ENCODE measurements around the gene FLT1. TPM values are rescaled to one million over a fixed set of nuclear protein-coding genes. Genes with fewer than 3 reads are reported as not detected.

Gene FLT1, protein sequence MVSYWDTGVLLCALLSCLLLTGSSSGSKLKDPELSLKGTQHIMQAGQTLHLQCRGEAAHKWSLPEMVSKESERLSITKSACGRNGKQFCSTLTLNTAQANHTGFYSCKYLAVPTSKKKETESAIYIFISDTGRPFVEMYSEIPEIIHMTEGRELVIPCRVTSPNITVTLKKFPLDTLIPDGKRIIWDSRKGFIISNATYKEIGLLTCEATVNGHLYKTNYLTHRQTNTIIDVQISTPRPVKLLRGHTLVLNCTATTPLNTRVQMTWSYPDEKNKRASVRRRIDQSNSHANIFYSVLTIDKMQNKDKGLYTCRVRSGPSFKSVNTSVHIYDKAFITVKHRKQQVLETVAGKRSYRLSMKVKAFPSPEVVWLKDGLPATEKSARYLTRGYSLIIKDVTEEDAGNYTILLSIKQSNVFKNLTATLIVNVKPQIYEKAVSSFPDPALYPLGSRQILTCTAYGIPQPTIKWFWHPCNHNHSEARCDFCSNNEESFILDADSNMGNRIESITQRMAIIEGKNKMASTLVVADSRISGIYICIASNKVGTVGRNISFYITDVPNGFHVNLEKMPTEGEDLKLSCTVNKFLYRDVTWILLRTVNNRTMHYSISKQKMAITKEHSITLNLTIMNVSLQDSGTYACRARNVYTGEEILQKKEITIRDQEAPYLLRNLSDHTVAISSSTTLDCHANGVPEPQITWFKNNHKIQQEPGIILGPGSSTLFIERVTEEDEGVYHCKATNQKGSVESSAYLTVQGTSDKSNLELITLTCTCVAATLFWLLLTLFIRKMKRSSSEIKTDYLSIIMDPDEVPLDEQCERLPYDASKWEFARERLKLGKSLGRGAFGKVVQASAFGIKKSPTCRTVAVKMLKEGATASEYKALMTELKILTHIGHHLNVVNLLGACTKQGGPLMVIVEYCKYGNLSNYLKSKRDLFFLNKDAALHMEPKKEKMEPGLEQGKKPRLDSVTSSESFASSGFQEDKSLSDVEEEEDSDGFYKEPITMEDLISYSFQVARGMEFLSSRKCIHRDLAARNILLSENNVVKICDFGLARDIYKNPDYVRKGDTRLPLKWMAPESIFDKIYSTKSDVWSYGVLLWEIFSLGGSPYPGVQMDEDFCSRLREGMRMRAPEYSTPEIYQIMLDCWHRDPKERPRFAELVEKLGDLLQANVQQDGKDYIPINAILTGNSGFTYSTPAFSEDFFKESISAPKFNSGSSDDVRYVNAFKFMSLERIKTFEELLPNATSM (N-terminal part only)
- 534 TPM for polyA plus RNA-seq (2013, experiment 1 of 2)
- 463 TPM for polyA plus RNA-seq (2013, experiment 2 of 2)

DNA sequence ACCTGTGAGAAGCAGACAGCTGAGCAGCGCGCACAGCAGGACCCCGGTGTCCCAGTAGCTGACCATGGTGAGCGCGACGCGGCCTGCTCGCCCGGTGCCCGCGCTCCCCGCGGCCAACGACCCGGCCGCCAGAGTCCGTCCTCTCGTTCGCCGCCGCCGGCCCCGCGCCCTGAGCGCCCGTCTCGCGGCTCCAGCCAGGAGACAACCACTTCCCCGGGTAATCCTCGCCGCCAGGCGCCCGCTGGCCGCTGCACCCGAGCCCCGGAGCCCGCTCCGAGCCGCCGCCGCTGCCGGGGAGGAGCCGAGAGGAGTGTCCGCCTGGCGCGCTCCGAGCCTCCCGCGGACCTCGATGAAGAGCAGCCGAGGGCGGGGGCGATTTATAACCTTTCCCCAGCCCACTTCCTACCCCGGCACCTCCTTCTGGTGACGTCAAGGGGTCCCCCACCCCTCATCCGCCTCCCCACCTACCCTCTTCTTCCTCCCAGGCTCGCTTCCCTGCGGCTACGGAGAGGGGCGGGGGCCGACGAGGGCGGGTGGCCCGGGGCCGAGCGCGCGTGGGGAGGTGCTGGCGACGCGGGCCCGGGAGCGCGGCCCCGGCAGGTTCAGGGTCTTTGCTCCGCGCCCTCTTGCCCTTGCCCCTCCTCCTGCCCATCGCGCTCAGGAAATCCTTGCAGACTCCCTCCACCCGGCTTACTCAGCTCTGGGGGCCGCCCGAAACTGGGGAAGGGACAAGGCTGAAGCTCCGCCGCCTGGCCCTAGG, at the start of gene FLT1:
FLT1 (minus strand) TSS at position 351 of the 760 bp plus-strand sequence; CDS start at position 66, 285 bp downstream.
- peak within 1 kb of the TSS; percentile 60 for H3K27ac ChIP-seq (ENCODE audit: low read depth, low read length, severe bottlenecking)
- H3K9me3 ChIP-seq (ENCODE audit: control insufficient read depth, low read length): no peaks in the 10 kb centered on the region
- H3K36me3 ChIP-seq (ENCODE audit: control insufficient read depth, insufficient read depth, low read length): peaks cover 17% of the 10 kb centered on the region
- peaks cover 46% of the 10 kb centered on the region for H3K4me1 ChIP-seq (ENCODE audit: control insufficient read depth, insufficient read depth, low read length, poor library complexity, severe bottlenecking)
- peak within 1 kb of the TSS; percentile 96 for H3K4me3 ChIP-seq (ENCODE audit: extremely low read depth, insufficient read depth, low read length, poor library complexity, severe bottlenecking)
- 0% methylated on average over 45 to 74 of the region's 84 CpGs for WGBS, 2 experiments (ENCODE audit: insufficient coverage in 2 of 2)

- Histone ChIP-seq H3K27ac (ENCODE audit: low read depth, low read length, severe bottlenecking) (no peak overlapping the region), H3K36me3 (ENCODE audit: control insufficient read depth, insufficient read depth, low read length) (no peaks in the 10 kb centered on the region), H3K4me3 (ENCODE audit: extremely low read depth, insufficient read depth, low read length, poor library complexity, severe bottlenecking) (no peak overlapping the region), H3K4me1 (ENCODE audit: control insufficient read depth, insufficient read depth, low read length, poor library complexity, severe bottlenecking) (peaks cover 2% of the 10 kb centered on the region), H3K9me3 (ENCODE audit: control insufficient read depth, low read length) (no peaks in the 10 kb centered on the region)
- 92 to 93% methylated on average over 1 of the region's 1 CpG for WGBS, 2 experiments (ENCODE audit: insufficient coverage in 2 of 2)
These were observed 49.1 kb upstream of the FLT1 start for GRCh38 chr13:28544026-28544425.

DNA sequence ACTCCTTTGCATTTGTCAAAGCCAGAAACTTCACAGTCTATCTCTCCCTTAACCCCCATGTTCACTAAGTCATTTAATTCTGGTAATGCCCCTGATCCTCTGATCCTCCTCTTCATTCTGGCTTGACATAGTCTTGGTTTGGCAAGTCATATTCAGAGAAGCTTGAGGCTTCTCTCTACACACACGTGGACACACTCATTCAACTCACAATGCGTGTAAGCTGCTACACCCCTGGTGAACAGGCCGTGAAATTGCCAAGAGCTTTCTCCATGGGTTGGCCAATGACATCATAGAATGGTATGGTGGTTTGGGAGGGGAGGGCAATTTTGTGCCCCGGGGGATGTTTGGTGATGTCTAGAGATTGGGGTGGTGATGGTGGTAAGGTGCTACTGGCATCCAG, 47.9 kb upstream of the FLT1 start:
- H3K4me1 ChIP-seq (ENCODE audit: control insufficient read depth, insufficient read depth, low read length, poor library complexity, severe bottlenecking): peaks cover 2% of the 10 kb centered on the region
- H3K27ac ChIP-seq (ENCODE audit: low read depth, low read length, severe bottlenecking): no peak overlapping the region
- no peaks in the 10 kb centered on the region for H3K36me3 ChIP-seq (ENCODE audit: control insufficient read depth, insufficient read depth, low read length)
- WGBS, 2 experiments (ENCODE audit: insufficient coverage in 2 of 2): 83 to 100% methylated on average over 1 to 3 of the region's 4 CpGs
- no peaks in the 10 kb centered on the region for H3K9me3 ChIP-seq (ENCODE audit: control insufficient read depth, low read length)
- H3K4me3 ChIP-seq (ENCODE audit: extremely low read depth, insufficient read depth, low read length, poor library complexity, severe bottlenecking): no peak overlapping the region

GRCh38 chr13:28541966-28542365, 47.0 kb upstream of the FLT1 start:
- Histone ChIP-seq H3K9me3 (ENCODE audit: control insufficient read depth, low read length) (no peaks in the 10 kb centered on the region), H3K36me3 (ENCODE audit: control insufficient read depth, insufficient read depth, low read length) (no peaks in the 10 kb centered on the region), H3K27ac (ENCODE audit: low read depth, low read length, severe bottlenecking) (no peak overlapping the region), H3K4me3 (ENCODE audit: extremely low read depth, insufficient read depth, low read length, poor library complexity, severe bottlenecking) (no peak overlapping the region), H3K4me1 (ENCODE audit: control insufficient read depth, insufficient read depth, low read length, poor library complexity, severe bottlenecking) (peaks cover 2% of the 10 kb centered on the region)
- 100% methylated on average over 1 of the region's 2 CpGs; no CpG with 5 or more reads in 1 of the 2 experiments for WGBS, 2 experiments (ENCODE audit: insufficient coverage in 2 of 2)

DNA sequence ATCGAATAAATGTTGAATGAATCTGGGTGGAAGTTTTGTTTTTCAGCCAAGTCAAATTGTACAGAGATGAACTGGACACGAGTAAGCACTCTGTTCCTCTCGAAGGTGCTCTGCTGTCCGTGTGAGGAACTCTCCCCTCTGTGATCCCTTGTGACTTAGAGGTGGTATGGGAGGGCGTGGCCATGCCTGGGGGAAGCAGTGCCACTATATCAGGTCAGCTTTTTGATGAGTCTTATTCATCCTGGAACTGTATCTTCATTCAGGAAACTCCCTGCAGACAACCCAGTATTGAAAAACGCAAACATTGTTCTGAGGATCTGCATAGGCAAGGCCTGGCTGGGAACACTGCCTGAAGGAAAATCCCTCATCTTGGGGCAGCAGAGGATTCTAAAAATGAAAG, 45.7 kb upstream of the FLT1 start:
- Histone ChIP-seq H3K36me3 (ENCODE audit: control insufficient read depth, insufficient read depth, low read length) (no peaks in the 10 kb centered on the region), H3K9me3 (ENCODE audit: control insufficient read depth, low read length) (peaks cover 2% of the 10 kb centered on the region), H3K4me3 (ENCODE audit: extremely low read depth, insufficient read depth, low read length, poor library complexity, severe bottlenecking) (no peak overlapping the region), H3K27ac (ENCODE audit: low read depth, low read length, severe bottlenecking) (no peak overlapping the region), H3K4me1 (ENCODE audit: control insufficient read depth, insufficient read depth, low read length, poor library complexity, severe bottlenecking) (peaks cover 2% of the 10 kb centered on the region)
- WGBS, 2 experiments (ENCODE audit: insufficient coverage in 2 of 2): 64 to 72% methylated on average over 3 of the region's 6 CpGs

GRCh38 chr13:28539625-28540286, 44.8 kb upstream of the FLT1 start:
- H3K4me3 ChIP-seq (ENCODE audit: extremely low read depth, insufficient read depth, low read length, poor library complexity, severe bottlenecking): no peak overlapping the region
- no peaks in the 10 kb centered on the region for H3K4me1 ChIP-seq (ENCODE audit: control insufficient read depth, insufficient read depth, low read length, poor library complexity, severe bottlenecking)
- WGBS, 2 experiments (ENCODE audit: insufficient coverage in 2 of 2): no CpG with 5 or more reads among the region's 2 CpGs
- peaks cover 9% of the 10 kb centered on the region for H3K9me3 ChIP-seq (ENCODE audit: control insufficient read depth, low read length)
- H3K27ac ChIP-seq (ENCODE audit: low read depth, low read length, severe bottlenecking): no peak overlapping the region
- H3K36me3 ChIP-seq (ENCODE audit: control insufficient read depth, insufficient read depth, low read length): no peaks in the 10 kb centered on the region

GRCh38 chr13:28538932-28539331, 44.0 kb upstream of the FLT1 start:
- Histone ChIP-seq H3K27ac (ENCODE audit: low read depth, low read length, severe bottlenecking) (no peak overlapping the region), H3K4me3 (ENCODE audit: extremely low read depth, insufficient read depth, low read length, poor library complexity, severe bottlenecking) (no peak overlapping the region), H3K4me1 (ENCODE audit: control insufficient read depth, insufficient read depth, low read length, poor library complexity, severe bottlenecking) (no peaks in the 10 kb centered on the region), H3K9me3 (ENCODE audit: control insufficient read depth, low read length) (peaks cover 9% of the 10 kb centered on the region), H3K36me3 (ENCODE audit: control insufficient read depth, insufficient read depth, low read length) (no peaks in the 10 kb centered on the region)
- 97 to 100% methylated on average over 1 to 2 of the region's 3 CpGs for WGBS, 2 experiments (ENCODE audit: insufficient coverage in 2 of 2)

DNA sequence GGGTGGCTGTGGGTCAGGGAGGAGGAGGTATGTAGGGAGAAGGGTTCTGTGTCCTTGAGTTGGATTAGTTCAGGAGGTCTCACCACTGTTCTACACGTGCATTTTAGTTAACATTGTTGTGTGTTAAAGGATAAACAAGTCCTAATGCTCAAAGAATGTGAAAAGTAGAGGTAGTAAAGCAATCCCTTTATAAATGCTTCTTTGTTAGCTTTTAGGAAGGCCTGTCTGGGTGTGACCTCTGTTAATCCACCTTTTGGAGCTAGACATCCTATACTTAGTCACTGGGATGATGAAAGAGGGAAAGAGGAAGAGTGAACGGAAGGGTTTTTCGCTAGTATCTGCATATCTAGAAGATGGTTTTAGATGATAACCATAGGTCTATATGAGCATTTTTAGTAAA, 42.2 kb upstream of the FLT1 start:
- no peak overlapping the region for H3K4me3 ChIP-seq (ENCODE audit: extremely low read depth, insufficient read depth, low read length, poor library complexity, severe bottlenecking)
- no peak overlapping the region for H3K27ac ChIP-seq (ENCODE audit: low read depth, low read length, severe bottlenecking)
- no peaks in the 10 kb centered on the region for H3K36me3 ChIP-seq (ENCODE audit: control insufficient read depth, insufficient read depth, low read length)
- WGBS, 2 experiments (ENCODE audit: insufficient coverage in 2 of 2): 88 to 89% methylated on average over 3 of the region's 3 CpGs
- peaks cover 9% of the 10 kb centered on the region for H3K9me3 ChIP-seq (ENCODE audit: control insufficient read depth, low read length)
- H3K4me1 ChIP-seq (ENCODE audit: control insufficient read depth, insufficient read depth, low read length, poor library complexity, severe bottlenecking): no peaks in the 10 kb centered on the region

DNA sequence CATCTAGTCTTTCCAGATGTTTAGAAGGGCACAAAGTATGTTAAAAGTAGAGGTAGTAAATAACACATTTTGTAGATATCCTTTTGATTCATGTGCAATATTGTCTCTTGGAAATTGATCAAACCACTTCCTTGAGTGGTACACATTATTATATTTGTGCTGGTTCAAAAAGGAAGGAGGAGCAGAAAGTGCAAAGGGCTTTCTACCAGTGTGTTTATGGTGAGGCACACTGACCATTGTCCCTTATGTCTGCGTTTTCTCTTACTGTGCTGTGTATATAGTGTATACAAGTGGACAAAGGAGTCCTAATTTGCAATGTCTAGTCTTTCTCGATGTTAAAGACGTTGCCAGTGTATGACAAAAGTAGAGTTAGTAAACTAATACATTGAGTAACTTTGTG, 41.4 kb upstream of the FLT1 start:
- Histone ChIP-seq H3K9me3 (ENCODE audit: control insufficient read depth, low read length) (peaks cover 9% of the 10 kb centered on the region), H3K36me3 (ENCODE audit: control insufficient read depth, insufficient read depth, low read length) (no peaks in the 10 kb centered on the region), H3K4me3 (ENCODE audit: extremely low read depth, insufficient read depth, low read length, poor library complexity, severe bottlenecking) (no peak overlapping the region), H3K4me1 (ENCODE audit: control insufficient read depth, insufficient read depth, low read length, poor library complexity, severe bottlenecking) (no peaks in the 10 kb centered on the region), H3K27ac (ENCODE audit: low read depth, low read length, severe bottlenecking) (no peak overlapping the region)
- WGBS, 2 experiments (ENCODE audit: insufficient coverage in 2 of 2): 100% methylated on average over 1 to 3 of the region's 3 CpGs

All from mesodermal cell (in vitro differentiated cells).